ENCODE measurements around the gene SBNO2.
"Not testable (repeated sequence)": the region's sequence is repeated elsewhere in the genome, so short reads cannot be mapped to it uniquely, and the experiment has no call there.

SBNO2 gene

GRCh38 chr19:1133471-1133929, 40.6 kb downstream of the SBNO2 start:
- DNase-seq = no peak

GRCh38 chr19:1132552-1133383, 41.3 kb downstream of the SBNO2 start:
- DNase-seq = no peak

DNA sequence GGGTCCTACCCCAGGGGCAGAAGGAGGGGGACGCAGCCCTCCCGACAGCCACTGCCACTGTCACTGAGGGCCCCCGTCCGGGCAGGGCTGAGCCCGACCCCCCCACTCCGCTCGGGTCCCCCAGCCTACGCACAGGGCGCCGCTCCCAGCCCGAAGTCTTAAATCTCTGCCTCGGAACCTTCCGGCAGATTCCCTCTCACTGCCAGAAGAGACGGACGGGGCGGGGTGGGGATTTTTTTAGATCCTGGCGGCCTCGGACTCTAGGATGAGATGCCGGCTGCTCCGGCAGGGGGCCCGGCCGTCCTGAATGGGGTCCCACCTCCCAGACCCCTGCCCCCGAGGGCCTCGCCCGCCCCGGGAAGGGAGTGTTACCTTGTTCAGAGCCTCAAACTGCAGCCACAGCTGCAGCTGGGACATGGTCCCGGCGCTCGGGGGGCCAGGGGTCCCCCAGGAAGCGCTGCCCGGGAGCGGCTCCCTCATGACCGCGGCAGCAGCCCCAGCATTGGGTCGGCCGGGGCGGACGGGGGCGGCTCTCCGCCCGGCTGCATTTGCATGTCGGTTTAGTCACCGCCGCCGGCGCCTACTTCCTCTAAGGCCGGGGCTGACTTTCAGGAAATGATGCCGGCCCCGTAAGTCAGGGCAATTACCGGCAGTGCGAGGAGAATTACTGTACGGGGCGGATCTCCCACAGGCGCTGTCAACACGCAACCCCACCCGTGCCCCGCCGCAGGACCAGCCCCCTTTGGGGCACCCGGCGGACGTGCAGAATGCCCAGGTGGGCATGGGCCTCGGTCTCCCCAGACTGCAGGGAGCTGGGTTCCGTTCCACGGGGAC, 42.1 kb downstream of the SBNO2 start:
- DNase-seq = peak; percentile 73

- no peak for DNase-seq
Measured at GRCh38 chr19:1130771-1131717, 43.0 kb downstream of the SBNO2 start.

GRCh38 chr19:1129535-1129934, 44.5 kb downstream of the SBNO2 start:
- DNase-seq = no peak

DNA sequence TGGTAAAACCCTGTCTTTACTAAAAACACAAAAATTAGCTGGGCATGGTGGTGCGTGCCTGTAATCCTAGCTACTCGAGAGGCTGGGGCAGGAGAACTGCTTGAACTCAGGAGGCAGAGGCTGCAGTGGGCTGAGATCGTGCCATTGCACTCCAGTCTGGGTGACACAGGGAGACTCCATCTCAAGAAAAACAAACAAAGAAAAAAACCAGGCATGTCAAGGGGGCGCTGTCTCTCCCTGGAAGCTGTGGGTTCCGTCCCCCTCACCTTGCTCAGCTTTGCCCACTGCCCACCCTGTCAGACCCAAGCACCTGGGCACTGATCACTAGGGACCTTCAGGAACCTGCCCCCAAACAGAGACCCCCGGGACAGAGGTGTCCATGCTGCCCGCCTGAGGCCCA, 45.0 kb downstream of the SBNO2 start:
- not testable (repeated sequence) for DNase-seq

DNA sequence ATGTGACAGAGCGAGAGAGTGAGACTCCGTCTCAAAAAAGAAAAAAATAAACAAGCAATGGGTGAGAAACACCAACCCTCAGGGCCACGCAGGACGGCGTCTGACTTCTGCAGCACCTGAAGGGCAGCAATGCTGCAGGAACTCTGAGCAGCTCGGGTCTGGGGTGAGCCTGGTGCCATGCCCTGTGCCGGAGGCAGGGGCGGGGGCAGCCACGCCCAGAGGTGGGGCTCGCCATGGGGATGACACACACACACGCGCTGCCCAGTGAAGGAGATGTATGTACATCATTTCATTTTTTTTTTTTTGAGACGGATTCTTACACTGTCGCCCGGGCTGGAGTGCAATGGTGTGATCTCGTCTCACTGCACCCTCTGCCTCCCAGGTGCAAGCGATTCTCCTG, 46.0 kb downstream of the SBNO2 start:
- no peak for DNase-seq

GRCh38 chr19:1126984-1127760, 46.9 kb downstream of the SBNO2 start:
- DNase-seq = no peak

- DNase-seq = no peak
Measured at GRCh38 chr19:1125601-1126467, 48.2 kb downstream of the SBNO2 start.

- DNase-seq = no peak
Measured at GRCh38 chr19:1123885-1124677, 50.0 kb downstream of the SBNO2 start.

DNA sequence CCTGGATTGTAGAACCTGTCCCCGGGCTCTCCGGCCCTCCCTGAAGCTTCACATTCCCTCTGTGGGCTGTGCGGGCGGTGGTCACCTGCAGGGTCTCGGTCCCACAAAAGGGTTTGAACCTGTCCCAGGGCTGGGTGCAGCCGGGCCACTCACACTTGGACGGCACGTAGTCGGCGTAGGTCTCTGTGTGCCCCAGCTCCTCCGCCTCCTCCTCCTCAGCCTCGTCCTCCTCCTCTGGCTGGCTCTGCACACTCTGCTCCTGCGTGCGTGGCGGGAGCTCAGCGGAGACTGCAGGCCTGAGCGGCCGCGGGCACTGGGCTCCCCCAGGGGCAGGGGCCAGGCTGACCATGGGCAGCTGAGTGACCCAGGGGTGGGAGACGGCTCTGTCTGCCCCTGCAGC, 50.7 kb downstream of the SBNO2 start:
- DNase-seq = no peak

GRCh38 chr19:1122972-1123363, 51.1 kb downstream of the SBNO2 start:
- peak; percentile 29 for DNase-seq

DNA sequence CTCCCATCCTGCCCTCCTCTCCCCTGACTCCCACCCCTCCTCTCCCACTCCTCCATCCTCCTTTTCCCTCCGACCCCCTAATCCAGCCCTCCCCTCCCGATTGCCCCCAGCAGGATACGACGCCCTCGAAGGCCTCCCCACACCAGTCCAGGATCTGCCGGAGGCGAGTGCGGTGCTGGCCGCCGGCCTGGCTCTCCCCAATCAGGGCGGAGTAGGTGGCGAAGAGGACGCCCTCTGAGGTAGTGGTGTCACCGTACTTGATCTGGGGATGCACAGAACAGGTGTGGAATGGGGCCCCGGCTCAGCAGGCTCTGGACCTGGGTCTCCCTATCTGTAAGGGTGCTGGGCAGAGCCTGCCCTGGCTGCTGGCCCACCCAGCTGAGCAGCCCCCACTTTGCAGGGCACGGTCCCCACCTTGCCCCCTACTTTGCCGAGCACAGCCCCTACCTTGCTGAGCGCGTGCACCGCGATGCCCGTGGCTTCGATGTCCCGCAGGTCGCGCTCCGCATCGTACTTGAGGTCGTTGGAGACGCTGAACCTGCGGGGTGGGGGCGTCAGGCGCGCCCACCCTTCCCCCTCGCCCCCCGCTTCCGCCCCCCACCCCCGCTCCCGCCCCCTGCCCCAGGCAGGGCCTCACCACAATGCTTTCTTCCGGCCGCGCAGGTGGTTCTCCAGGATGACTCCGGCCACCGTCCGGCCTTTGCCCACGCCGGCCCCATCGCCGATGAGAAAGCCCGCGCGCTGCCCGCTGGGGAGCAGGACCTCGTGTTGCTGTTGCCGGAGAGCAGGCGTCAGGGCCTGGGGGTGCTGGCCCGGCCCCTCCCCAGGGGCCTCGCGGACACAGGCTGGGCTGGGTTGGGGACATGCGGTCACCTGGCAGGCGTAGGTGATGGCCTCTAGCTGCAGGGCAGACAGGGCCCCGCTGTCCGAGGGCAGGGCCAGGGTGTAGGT, 51.8 kb downstream of the SBNO2 start:
- no peak for DNase-seq

- DNase-seq = no peak
Measured at GRCh38 chr19:1121395-1121794, 52.7 kb downstream of the SBNO2 start.

- no peak for DNase-seq
Measured at GRCh38 chr19:1119475-1120217, 54.4 kb downstream of the SBNO2 start.

DNA sequence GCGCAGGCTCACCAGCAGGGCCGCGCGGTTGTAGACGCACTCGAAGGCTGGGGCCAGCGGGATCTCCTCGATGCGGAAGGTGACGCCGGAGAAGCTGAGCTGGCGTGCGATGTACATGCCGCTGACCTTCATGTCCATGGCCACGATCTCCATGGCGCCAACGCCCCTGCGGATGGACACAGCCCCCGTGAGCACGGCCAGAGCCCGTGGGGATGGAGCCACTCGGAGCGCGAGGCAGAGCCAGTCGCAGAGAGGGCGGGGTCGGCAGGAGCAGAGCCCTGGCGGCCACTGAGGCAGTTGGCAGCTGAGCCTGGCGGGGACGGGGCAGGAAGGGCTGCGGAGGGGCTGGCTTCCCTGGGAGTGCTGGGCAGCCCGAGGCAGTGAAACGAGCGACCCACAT, 55.1 kb downstream of the SBNO2 start:
- no peak for DNase-seq

GRCh38 chr19:1117654-1118053, 56.4 kb downstream of the SBNO2 start:
- no peak for DNase-seq

All from kidney glomerular epithelial cell (primary cell).